Esophagus (tissue), 2 donors: ENCODE data around the gene CCM2. TPM values are rescaled to one million over a fixed set of nuclear protein-coding genes. Genes with fewer than 3 reads are reported as not detected.

ENCODE experiments used
- H3K27ac ChIP-seq, 2 donors: one replicate each; pipeline ENCODE4 v1.5.1; 2013; ENCODE audit warnings: low read depth in 2 of 2, mild to moderate bottlenecking in 2 of 2, inconsistent platforms in 1 of 2, low read length in 1 of 2, moderate library complexity in 1 of 2
- H3K27me3 ChIP-seq, 2 donors: one replicate each; pipeline ENCODE4 v1.6.1; 2013; ENCODE audit warnings: low read length in 2 of 2, control low read depth in 1 of 2, mild to moderate bottlenecking in 1 of 2; ENCODE audit not compliant: insufficient read depth in 2 of 2, control insufficient read depth in 1 of 2
- H3K36me3 ChIP-seq, 2 donors: one replicate each; pipeline ENCODE4 v1.6.1; 2013; ENCODE audit warnings: low read length in 1 of 2; ENCODE audit not compliant: control insufficient read depth in 2 of 2, insufficient read depth in 2 of 2
- H3K4me1 ChIP-seq, 2 donors: one replicate each; pipeline ENCODE4 v1.6.1; 2013; ENCODE audit warnings: low read length in 1 of 2; ENCODE audit not compliant: control insufficient read depth in 2 of 2, insufficient read depth in 2 of 2
- H3K4me3 ChIP-seq, 2 donors: one replicate each; pipeline ENCODE4 v1.5.1; 2013; ENCODE audit warnings: low read length in 2 of 2, mild to moderate bottlenecking in 2 of 2, low read depth in 1 of 2, moderate library complexity in 1 of 2
- H3K9me3 ChIP-seq, 2 donors: one replicate each; pipeline ENCODE4 v1.6.1; 2013; ENCODE audit warnings: mild to moderate bottlenecking in 2 of 2, low read depth in 1 of 2, low read length in 1 of 2, moderate library complexity in 1 of 2; ENCODE audit not compliant: control insufficient read depth in 2 of 2, insufficient read depth in 1 of 2
- WGBS, 2 donors: extraction: QIAGEN DNeasy Blood & Tissue Kit; methylation state at CpG; one replicate each; pipeline ENCODE4 v1.1.7; 2013; 5-methylcytosine and 5-hydroxymethylcytosine counted together
- polyA plus RNA-seq, 2 donors: library from polyadenylated mRNA; stranded (reverse); fragments of 200-250 nt; gene quantifications; one replicate each; pipeline ENCODE4 v1.2.3, GENCODE V29; 2013
- donor health status: healthy with polysubstance abuse.
- donor health status: Bipolar disorder and iron deficiency.

Gene CCM2
- polyA plus RNA-seq, 2 donors = 20.2 to 24.0 TPM

DNA sequence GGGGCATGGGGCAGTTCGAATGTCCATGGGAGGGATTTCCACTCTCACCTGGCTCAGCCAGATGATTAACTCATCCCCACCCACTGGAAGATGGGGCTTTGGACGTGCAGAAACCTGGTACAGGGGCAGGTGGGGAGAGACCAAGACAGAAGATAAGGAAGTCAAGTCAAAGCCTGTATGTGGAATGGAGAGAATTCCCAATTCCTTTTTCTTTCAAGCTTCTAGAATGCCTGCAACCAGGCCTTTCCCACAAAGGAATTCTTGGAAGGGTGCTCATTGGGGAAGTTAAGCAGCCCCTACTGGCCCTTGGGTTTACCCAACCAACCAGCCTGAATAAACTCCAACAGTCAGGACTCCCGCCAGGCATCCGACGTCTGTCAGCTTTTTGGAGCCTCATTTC is 39.1 kb downstream of the CCM2 start:
- peaks cover 7 to 14% of the 10 kb centered on the region in 2 donors for H3K36me3 ChIP-seq
- H3K9me3 ChIP-seq = no peaks in the 10 kb centered on the region
- no peaks in the 10 kb centered on the region for H3K27me3 ChIP-seq
- H3K27ac ChIP-seq = no peak overlapping the region
- no peak overlapping the region for H3K4me3 ChIP-seq
- 88 to 89% methylated on average over 5 of the region's 5 CpGs for WGBS, 2 donors
- peaks cover 2 to 12% of the 10 kb centered on the region in 2 donors for H3K4me1 ChIP-seq

DNA sequence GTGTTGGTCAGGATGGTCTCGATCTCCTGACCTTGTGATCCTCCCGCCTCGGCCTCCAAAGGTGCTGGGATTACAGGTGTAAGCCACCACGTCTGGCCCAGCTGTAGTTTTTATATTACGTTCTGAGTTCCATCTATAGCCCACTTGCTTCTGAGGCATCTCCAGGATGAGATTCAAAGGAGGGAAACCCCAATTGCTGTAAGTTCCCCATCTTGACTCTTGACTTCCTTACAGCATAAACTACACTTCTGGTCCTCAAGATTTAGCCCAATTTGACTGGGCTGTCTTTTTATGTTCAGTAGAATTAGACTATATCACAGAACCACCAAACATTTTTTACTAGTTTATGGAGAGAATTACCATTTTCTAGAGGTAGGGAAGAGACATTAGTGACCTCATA is 44.3 kb downstream of the CCM2 start:
- H3K27ac ChIP-seq = no peak overlapping the region
- no peak overlapping the region for H3K4me3 ChIP-seq
- no peaks in the 10 kb centered on the region for H3K9me3 ChIP-seq
- H3K4me1 ChIP-seq = no peaks in the 10 kb centered on the region
- H3K27me3 ChIP-seq = no peaks in the 10 kb centered on the region
- WGBS, 2 donors = 75 to 90% methylated on average over 5 of the region's 5 CpGs
- H3K36me3 ChIP-seq = peaks cover 5 to 7% of the 10 kb centered on the region in 2 donors

DNA sequence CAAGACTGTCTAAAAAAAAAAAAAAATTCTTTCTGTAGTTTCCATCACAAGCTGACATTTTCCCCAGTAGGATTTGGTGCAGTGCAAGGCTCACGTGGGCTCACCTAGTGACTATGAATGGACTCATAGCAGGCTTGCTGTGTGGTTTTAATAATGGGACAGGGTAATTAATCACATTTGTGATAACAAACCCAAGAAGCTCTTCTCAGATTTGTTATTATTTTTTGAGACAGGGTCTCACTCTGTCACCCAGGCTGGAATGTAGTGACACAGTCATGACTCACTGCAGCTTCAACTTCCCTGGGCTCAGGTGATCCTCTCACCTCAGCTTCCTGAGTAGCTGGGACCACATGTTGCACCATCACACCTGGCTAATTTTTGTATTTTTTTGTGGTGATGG is 48.7 kb downstream of the CCM2 start:
- Histone ChIP-seq H3K36me3 (peaks cover 0 to 6% of the 10 kb centered on the region in 2 donors), H3K9me3 (no peaks in the 10 kb centered on the region), H3K27ac (no peak overlapping the region), H3K4me1 (no peaks in the 10 kb centered on the region), H3K27me3 (no peaks in the 10 kb centered on the region), H3K4me3 (no peak overlapping the region)
- WGBS, 2 donors = 87 to 90% methylated on average over 1 of the region's 1 CpG

DNA sequence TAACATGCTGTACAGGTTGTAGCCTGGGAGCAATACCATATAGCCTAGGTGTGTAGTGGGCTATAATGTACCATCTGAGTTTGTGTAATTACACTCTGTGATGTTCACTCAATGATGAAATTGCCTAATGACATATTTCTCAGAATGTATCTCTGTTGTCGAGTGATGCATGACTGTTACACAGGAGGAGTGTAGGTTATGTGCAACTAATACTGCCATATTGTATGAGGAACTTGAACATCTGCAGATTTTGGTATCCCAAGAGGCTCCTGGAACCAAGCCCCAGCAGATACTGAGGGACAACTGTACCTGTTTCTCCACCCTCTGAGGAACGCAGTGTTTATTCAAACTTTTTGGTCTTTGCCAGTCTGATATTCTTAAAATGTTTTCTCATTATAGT is 50.2 kb downstream of the CCM2 start:
- WGBS, 2 donors = 91 to 98% methylated on average over 2 of the region's 2 CpGs
- no peak overlapping the region for H3K27ac ChIP-seq
- no peaks in the 10 kb centered on the region for H3K27me3 ChIP-seq
- H3K4me1 ChIP-seq = peaks cover 0 to 3% of the 10 kb centered on the region in 2 donors
- H3K9me3 ChIP-seq = no peaks in the 10 kb centered on the region
- H3K4me3 ChIP-seq = no peak overlapping the region
- peaks cover 0 to 6% of the 10 kb centered on the region in 2 donors for H3K36me3 ChIP-seq

DNA sequence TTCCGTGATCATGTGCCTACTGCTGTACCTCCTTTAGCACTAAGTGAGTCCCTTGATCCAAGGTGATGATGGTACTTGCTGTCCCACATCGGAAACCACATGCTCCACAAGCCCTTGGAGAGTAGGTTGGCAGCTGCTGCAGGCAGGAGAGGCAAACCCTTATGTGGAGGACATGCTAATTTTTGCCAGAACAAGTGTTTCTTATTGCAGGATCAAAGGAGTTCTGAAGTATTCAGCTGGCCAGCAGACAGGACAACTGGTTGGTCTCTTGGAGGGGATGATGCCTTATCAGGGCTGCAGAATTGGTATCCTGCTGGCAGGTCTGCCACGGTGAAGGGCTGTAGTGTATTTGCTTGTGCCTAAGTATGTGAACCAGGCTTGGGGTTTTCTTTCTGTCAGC is 52.0 kb downstream of the CCM2 start:
- H3K27me3 ChIP-seq = no peaks in the 10 kb centered on the region
- H3K4me3 ChIP-seq = no peak overlapping the region
- H3K4me1 ChIP-seq = peaks cover 0 to 3% of the 10 kb centered on the region in 2 donors
- WGBS, 2 donors = 88 to 89% methylated on average over 3 of the region's 3 CpGs
- H3K9me3 ChIP-seq = no peaks in the 10 kb centered on the region
- no peak overlapping the region for H3K27ac ChIP-seq
- peaks cover 0 to 6% of the 10 kb centered on the region in 2 donors for H3K36me3 ChIP-seq

DNA sequence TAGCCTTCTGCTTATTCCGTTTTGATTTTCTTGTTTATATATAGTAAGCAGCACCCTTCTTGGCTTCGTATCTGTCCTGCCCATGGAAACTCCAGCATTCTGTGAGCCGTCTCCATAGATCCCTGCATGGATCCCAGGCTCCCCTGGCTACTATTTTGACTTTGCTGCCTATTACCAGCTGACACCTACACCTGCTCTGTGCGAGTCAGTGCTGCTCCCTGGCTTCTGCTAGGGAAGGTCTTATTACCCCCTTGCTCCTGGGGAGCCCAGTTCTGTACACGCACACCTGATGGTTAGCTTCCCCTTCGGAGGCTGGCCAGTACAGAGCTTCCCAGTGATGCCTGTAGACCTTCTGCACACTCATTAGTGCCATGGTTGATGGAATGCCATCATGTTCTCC is 53.4 kb downstream of the CCM2 start:
- Histone ChIP-seq H3K4me1 (peaks cover 0 to 3% of the 10 kb centered on the region in 2 donors), H3K27ac (no peak overlapping the region), H3K9me3 (no peaks in the 10 kb centered on the region), H3K36me3 (peaks cover 0 to 9% of the 10 kb centered on the region in 2 donors), H3K4me3 (no peak overlapping the region), H3K27me3 (no peaks in the 10 kb centered on the region)
- WGBS, 2 donors = 63 to 88% methylated on average over 6 of the region's 6 CpGs

DNA sequence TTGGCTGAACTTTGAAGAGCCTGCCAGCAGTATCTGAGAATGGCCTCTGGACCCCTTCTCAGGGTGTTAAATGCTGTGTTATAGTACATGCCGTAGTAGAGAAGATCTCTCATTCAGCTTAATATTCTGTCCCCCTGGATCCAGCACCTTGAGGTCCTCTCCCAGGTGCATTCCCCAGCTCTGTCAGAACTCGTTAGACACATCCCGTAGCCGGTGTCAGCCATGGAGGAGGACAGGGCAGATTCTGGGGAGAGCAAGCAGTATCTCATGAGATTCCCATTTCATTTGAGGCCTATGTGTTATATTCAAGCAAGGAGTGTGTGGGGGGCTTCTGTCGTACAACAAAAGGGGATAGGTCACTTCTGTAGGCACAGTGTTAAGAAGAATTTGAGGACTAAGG is 53.9 kb downstream of the CCM2 start:
- Histone ChIP-seq H3K4me3 (no peak overlapping the region), H3K27me3 (no peaks in the 10 kb centered on the region), H3K27ac (no peak overlapping the region), H3K9me3 (no peaks in the 10 kb centered on the region), H3K4me1 (peaks cover 0 to 3% of the 10 kb centered on the region in 2 donors), H3K36me3 (peaks cover 0 to 9% of the 10 kb centered on the region in 2 donors)
- WGBS, 2 donors = 94 to 97% methylated on average over 5 of the region's 5 CpGs

DNA sequence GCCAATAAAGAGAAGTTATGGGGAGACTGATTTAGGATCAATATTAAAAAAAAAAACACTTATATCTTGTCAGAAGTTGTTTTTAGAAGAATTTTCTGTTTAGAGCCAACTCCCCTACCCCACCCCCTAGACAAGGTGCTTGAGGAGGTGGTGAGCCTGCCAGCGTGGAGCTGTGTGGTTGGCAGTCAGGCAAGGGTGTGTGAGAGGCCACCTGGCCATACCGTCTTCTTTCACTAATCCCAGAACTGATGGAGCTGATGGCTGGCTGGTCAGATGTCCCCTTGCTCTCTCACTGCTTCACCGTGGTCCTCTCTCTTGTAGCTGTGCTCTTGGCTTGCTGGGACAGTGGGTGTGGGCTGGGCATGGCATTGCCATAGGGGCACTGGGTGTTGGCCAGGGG is 54.4 kb downstream of the CCM2 start:
- peaks cover 0 to 9% of the 10 kb centered on the region in 2 donors for H3K36me3 ChIP-seq
- 89 to 90% methylated on average over 3 of the region's 3 CpGs for WGBS, 2 donors
- H3K27me3 ChIP-seq = no peaks in the 10 kb centered on the region

DNA sequence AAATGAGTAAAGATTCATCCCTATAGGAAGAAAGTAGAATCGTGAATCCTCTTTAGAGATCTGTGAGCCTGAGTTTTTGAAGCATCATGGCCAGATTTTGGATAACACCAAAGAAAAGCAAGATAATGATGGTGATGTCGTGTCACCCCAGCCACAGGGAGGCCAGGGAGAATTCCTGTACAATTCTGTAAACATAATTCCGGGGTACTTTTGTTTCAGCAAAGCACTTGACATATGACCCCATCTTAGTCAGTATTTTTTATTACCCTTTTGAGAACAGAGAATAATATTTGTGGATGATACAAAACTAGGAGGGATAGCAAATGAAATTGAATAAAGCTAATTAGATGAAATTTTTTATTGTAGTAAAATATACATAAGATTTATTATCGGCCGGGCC is 55.0 kb downstream of the CCM2 start:
- H3K9me3 ChIP-seq = no peaks in the 10 kb centered on the region
- H3K4me1 ChIP-seq = peaks cover 0 to 3% of the 10 kb centered on the region in 2 donors
- H3K27ac ChIP-seq = no peak overlapping the region
- 92% methylated on average over 5 of the region's 5 CpGs for WGBS, 2 donors
- no peaks in the 10 kb centered on the region for H3K27me3 ChIP-seq
- H3K36me3 ChIP-seq = peaks cover 0 to 6% of the 10 kb centered on the region in 2 donors
- no peak overlapping the region for H3K4me3 ChIP-seq

More for the DNA sequence above, 54.4 kb downstream of the CCM2 start:
- Histone ChIP-seq H3K9me3 (no peaks in the 10 kb centered on the region), H3K27ac (no peak overlapping the region), H3K4me3 (no peak overlapping the region), H3K4me1 (peaks cover 0 to 3% of the 10 kb centered on the region in 2 donors)

DNA sequence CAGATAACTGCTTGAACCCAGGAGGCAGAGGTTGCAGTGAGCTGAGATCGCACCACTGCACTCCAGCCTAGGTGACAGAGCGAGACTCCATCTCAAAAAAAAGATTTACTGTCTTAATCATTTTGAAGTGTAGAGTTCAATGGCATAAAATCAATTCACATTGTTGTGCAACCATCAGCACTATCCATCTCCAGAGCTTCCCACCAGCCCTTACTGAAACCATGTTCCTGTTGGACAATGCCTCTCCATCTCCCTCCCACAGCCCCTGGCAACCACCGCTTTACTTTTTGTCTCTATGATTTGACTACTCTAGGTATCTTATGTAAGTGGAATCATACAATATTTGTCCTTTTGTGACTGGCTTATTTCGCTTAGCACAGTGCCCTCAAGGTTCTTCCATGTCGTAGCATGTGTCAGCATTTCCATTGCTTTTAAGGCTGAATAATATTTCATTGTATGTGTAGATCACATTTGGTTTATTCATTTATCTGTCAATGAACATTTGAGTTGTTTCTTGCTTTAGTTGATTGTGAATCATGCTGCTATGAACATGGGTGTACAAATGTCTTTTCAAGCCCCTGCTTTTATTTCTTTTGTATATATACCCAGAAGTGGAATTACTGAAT is 55.7 kb downstream of the CCM2 start:
- Histone ChIP-seq H3K4me3 (no peak overlapping the region), H3K9me3 (no peaks in the 10 kb centered on the region), H3K27ac (no peak overlapping the region), H3K4me1 (peaks cover 0 to 3% of the 10 kb centered on the region in 2 donors), H3K36me3 (peaks cover 0 to 2% of the 10 kb centered on the region in 2 donors), H3K27me3 (no peaks in the 10 kb centered on the region)
- WGBS, 2 donors = 79 to 81% methylated on average over 5 of the region's 5 CpGs
